ENCODE data around the gene NMU. TPM values are rescaled to one million over a fixed set of nuclear protein-coding genes. Genes with fewer than 3 reads are reported as not detected.

The NMU gene
- total RNA-seq = not detected in 2 replicates

GRCh38 chr4:55635741-55636655 lies at the start of gene NMU:
Gene NMU (minus strand): TSS chr4:55636298. CDS start chr4:55636192, 106 bp downstream.

GRCh38 chr4:55592014-55592413 lies 44.1 kb downstream of the NMU start, which contains the start of gene PDCL2:
Gene PDCL2 (minus strand): TSS chr4:55592245. CDS start chr4:55592109, 136 bp downstream.

GRCh38 chr4:55546756-55547465 lies 89.2 kb downstream of the NMU start, which contains the start of gene CLOCK:
Gene CLOCK (minus strand): TSS chr4:55546909. CDS start chr4:55482785, 64,124 bp downstream.

Other genes with a start within 250 kb of the NMU start
- gene TMEM165, start 240.3 kb downstream of the NMU start, total RNA-seq = 117 and 132 TPM in 2 replicates
- gene CLOCK, start 89.4 kb downstream of the NMU start, total RNA-seq = 25.3 and 25.5 TPM in 2 replicates
- not detected in 2 replicates for gene PDCL2, start 44.1 kb downstream of the NMU start, total RNA-seq
- gene EXOC1L, start 183.5 kb upstream of the NMU start, total RNA-seq = not detected in 2 replicates
- gene EXOC1, start 217.3 kb upstream of the NMU start, total RNA-seq = 59.3 and 62.1 TPM in 2 replicates